ENCODE measurements around the gene ENTPD6.
"Not testable (repeated sequence)": the region's sequence is repeated elsewhere in the genome, so short reads cannot be mapped to it uniquely, and the experiment has no call there.

The ENTPD6 gene

GRCh38 chr20:25225642-25226432 lies 30.3 kb downstream of the ENTPD6 start:
- DNase-seq, result no peak

- no peak for DNase-seq
These were observed 31.2 kb downstream of the ENTPD6 start for GRCh38 chr20:25226433-25227316.

DNA sequence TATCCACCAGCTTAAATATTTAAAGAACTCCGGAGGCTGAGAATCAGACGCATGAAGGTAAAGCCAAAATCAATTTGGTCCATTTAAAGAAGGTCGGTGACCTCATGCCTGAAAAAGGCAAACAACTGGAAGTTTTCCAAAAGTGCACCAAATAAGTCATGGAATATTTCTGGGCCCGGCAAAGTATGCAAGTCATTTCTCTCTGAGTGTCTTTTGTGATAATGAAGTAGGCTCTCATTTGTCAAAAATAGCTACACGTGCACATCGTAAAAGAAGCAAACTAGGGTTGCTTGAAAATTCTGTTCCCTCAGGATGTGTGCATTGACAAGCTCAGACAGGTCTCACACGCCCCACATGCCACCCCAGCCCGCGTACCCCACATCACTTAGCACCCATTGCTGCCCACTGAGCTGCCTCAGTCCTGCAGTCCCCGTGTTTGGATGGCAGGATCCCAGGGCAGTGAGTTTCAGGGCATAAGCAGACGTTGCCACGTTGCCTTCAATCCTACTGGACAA lies 31.9 kb downstream of the ENTPD6 start:
- no peak for DNase-seq

GRCh38 chr20:25229486-25230165 lies 34.1 kb downstream of the ENTPD6 start:
- DNase-seq, result no peak

GRCh38 chr20:25230166-25230831 lies 34.8 kb downstream of the ENTPD6 start:
- DNase-seq, result no peak

DNA sequence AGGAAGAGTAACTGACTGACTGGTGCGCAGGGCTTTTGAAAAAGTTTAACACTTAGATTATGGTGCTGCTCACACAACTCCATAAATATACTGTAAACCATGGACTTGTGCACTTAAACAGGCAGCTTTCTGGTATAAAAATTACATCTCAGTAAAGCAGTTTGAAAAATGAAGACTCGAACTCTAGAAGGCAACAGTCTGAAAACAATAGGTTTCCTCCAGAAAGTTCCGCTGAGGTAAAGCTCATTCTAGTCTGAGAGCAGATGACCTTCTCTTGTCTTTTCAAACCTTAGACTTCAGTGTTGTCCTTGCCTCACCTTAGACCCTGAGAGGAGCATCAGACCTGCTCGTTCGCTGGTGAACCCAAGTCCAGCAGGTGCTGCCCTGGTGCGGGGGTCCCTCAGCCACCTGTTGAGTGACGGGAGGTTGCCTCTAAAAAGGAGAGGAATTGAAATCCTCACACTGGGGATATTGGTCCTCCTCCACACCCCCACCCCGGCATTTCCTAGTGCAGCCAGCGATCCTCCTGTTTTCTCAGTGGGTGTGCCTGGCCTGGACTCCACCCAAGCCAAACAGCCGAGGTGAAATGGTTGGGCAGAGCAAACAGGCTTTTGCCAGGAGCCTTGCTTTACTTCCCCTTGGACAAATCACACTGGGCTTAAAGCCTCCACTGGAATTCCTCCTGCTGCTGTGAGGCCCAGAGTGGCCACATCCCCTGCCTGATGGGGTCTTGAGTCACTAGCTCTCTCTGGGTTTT lies 37.7 kb downstream of the ENTPD6 start:
- no peak for DNase-seq

DNA sequence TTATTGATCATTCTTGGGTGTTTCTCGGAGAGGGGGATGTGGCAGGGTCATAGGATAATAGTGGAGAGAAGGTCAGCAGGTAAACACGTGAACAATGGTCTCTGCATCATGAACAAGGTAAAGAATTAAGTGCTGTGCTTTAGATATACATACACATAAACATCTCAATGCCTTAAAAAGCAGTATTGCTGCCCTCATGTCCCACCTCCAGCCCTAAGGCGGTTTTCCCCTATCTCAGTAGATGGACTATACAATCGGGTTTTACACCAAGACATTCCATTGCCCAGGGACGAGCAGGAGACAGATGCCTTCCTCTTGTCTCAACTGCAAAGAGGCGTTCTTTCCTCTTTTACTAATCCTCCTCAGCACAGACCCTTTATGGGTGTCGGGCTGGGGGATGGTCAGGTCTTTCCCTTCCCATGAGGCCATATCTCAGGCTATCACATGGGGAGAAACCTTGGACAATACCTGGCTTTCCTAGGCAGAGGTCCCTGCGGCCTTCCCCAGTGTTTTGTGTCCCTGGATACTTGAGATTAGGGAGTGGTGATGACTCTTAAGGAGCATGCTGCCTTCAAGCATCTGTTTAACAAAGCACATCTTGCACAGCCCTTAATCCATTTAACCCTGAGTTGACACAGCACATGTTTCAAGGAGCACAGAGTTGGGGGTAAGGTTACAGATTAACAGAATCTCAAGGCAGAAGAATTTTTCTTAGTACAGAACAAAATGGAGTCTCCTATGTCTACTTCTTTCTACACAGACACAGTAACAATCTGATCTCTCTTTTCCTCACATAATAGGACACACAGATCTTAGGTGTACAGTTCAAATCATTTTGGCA lies 38.7 kb downstream of the ENTPD6 start:
- not testable (repeated sequence) for DNase-seq

- DNase-seq, result no peak
These were observed 41.2 kb downstream of the ENTPD6 start for GRCh38 chr20:25236450-25237304.

DNA sequence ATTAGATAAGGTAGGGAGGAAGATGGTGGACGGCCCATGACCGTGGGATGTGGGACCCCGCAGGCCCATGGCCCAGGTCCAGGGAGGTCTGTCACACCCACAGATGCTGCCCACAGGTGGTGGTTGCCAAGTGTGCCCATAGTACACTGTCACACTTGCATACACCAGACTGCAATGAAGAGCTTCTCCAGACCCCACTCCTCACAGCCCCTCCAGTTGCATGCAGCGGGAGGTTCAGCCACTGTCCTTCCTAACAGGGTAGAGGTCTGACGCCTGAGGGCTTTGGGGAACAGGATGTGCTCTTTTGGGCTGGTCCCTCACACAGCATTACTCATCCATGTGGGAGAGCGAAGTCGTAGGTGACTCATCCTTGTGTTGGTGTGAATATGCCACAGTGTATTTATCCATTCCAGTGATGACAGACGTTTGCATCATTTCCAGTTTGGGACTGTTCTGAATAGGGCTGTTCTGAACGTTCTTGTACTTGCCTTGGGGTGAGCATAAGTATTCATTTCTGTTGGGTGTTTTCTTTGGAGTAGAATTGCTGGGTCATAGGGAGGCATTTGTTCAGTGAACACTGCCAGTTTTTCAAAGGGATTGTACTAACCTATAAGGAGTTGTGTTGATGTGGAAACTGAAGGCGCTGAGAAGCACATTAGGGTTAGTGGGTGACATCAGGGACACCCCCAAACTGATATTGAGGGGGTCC lies 42.3 kb downstream of the ENTPD6 start:
- peak; percentile 17 to 24 for DNase-seq

GRCh38 chr20:25238319-25239037 lies 43.0 kb downstream of the ENTPD6 start:
- no peak for DNase-seq

DNA sequence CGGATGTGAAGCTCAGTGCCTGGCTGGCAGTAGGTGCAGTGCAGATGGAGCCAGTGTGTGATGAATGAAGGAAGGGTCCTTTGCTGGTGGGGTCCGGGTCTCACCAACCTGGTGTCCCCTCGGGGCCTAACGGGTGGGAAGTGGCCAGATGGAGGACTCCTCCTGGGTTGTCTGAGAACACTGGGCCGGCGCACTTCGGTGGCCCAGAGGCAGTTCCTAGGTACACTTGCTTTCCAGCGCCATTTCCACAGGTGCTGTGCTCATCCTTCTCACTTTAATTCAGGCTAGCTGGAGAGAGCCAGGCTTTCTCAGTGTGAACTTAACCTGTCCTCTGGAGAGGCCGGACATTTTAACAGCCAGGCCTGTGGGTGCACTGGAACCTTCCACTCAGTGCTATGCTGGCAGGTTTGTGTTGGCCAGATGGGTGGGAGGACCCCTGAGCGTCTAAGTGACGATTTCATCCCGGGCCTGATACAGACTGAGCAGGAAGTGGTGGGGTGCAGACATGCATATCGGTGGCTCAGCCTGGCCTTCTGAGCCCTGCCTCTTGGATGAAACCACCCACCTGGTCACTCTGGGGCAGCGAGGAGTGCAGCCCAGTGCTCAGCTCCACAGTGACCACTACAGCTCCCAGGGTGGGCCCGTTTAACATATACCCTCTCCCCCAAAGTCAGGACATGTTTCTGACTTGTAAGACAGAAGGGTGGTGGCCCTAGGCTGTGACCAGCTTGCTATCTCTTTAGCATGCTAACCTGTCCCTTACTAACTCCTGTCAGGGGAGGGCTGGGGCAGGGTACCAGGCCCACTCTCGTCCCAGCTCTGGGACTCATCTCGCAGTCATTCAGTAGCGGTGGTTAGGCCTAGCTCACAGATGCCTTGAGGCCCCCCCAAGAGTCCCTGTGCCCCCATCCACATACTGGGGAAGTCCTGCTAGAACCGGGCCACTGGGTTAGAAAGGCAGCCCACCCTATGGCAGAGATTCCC lies 44.2 kb downstream of the ENTPD6 start:
- DNase-seq, result no peak

- not testable (repeated sequence) for DNase-seq
These were observed 45.5 kb downstream of the ENTPD6 start for GRCh38 chr20:25240851-25241658.

DNA sequence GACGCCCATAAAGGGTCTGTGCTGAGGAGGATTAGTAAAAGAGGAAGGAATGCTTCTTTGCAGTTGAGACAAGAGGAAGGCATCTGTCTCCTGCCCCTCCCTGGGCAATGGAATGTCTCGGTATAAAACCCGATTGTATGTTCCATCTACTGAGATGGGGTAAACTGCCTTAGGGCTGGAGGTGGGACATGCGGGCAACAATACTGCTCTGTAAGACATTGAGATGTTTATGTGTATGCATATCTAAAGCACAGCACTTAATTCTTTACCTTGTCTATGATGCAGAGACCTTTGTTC lies 46.1 kb downstream of the ENTPD6 start:
- not testable (repeated sequence) for DNase-seq

GRCh38 chr20:25242231-25242630 lies 46.7 kb downstream of the ENTPD6 start:
- no peak for DNase-seq

DNA sequence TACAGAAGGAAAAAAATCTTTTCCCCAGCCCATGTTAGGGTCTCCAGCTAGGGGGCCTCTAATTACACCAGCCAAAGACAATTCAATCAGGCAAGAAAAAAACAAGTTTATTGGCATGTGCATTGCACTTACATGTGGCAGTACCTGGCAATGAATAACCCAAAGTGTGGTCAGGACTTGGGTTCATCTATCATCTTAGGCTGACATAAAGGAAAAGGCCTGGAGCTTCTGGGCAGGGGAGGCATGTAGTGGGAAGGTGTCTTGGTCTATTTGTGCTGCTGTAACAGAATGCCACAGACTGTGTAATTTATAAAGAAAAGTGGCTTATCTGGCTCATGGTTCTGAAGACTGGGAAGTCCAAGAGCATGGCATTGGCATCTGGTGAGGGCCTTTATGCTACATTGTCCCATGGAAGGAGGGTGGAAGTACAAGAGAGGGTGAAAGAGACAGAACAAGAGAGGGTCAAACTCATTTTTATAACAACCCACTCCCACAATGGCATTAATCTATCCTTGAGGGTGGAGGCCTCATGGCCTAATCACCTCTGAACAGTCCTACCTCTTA lies 48.0 kb downstream of the ENTPD6 start:
- no peak for DNase-seq

DNA sequence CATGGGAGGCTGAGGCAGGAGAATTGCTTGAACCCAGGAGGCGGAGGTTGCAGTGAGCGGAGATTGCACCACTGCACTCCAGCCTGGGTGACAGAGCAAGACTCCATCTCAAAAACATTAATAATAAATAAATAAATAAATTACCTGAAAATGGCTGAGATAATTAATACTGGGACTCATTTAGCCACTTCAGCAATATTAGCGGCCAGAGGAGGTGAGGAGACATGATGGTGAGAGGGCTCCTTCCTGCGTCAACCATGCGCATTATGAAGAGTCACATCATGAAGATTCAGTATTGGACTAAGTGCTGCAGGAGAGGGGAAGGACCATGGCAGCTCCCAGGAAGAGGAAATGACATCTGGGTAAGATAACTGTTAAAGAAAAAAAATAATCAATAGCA lies 49.5 kb downstream of the ENTPD6 start:
- DNase-seq, result no peak

Measured in activated CD4-positive, alpha-beta T cell treated with anti-CD3 and anti-CD28 coated beads, Interleukin-2, amount 50 U/mL, for 4 hours (primary cell).